Measurements from ENCODE around the gene SETMAR.
"Not testable (repeated sequence)": the region's sequence is repeated elsewhere in the genome, so short reads cannot be mapped to it uniquely, and the experiment has no call there.

SETMAR gene

DNA sequence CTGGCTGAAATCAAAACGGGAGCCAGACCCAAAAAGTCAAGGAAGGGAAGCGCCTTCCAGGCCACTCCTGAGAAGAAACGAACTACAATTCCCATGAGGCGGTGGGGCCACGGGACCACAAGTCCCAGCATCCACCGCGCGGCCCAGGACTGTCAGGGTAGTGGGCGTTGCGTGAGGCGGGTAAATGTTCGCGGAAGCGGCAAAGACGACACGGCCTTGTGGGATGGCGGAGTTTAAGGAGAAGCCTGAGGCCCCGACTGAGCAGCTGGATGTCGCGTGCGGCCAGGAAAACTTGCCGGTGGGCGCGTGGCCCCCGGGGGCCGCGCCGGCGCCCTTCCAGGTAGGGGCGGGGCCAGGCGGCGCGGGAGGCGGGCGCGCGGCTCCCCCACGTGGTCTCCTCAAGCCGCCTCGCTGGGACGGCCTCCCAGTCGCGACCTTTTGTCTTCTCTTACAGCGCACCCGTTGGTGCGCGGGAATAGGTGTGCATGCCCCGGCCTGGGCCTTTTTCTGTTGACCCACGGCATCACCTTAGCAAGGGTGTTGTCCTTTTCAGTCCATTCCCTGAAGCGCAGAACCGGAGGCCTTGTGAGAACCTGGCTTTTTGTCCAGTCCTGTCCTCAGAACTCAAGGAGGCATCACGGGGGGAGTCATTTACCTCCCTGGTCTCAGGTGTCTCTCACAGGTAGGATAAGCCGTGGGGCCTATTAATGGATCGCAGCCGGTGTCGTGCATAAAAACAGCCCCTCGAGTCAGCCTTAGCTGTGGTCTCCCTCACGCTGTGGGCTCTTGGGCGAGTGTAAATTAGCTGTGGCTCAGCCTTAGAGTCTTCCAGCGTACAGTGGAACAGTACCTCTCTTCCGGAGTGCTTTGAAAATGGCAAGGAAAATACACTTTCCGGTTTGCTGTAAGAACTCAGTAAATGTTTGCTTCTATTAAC lies at the start of gene SETMAR:
SETMAR (plus strand) TSS at position 183 of the 937 bp plus-strand sequence; CDS start at position 185, 2 bp downstream.
- peak; percentile 94 for DNase-seq

DNA sequence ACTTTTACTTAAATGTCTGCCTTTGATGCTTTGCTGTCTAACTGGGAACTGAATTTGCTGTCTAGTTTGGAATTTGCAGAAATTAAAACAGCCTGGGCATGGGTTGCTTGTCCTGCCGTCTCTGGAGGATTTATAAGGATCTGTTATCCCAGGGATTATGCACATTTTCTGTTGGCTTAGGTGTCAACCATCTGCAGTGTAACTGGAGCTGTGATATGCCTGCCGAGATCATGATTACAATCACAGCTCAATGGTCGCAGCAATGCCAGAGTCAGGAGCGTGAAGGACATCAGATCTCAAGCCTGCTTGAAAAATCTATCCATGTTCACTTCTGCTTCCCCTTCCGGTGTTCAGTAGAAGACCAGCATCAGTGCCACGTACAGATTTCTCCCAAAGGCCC lies 41.8 kb upstream of the SETMAR start:
- no peak for DNase-seq

DNA sequence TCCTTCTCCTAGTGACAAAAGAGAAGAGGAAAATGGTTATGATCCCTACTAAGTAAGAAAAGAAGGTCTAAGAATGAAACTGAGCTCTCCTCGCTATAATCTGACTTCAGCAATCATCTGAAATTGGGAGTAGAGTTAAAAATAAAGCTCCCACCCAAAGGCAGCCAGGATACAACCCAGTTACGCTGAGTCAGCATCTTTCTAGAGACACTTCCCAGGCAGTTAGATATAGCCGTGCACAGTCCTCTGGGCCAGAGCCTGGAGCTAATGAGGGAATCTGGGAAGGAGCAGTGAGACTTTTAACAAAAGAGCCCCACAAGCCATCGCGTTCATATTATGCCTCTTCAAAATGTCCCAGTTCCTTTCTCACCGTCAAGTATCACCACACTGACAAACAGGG lies 39.1 kb upstream of the SETMAR start:
- DNase-seq, result no peak

DNA sequence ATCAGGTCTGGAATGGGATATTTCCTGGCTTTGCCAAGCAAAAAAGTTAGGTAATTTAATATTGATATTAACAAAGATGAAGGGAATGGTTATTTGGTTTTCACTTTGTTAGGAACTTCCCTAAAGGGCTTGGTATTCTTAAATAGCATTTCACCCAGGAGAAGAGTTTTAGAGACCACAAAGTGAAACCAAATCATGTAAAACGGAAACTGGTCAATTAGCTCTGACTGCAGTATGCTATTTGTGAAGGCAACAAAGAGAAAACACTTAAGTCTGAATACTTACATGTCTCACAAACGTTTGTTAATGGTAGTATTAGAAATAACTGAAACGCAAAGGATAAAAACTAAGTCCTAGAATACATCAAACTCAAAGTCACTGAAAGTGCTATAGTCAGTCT lies 32.4 kb upstream of the SETMAR start:
- DNase-seq, result no peak

DNA sequence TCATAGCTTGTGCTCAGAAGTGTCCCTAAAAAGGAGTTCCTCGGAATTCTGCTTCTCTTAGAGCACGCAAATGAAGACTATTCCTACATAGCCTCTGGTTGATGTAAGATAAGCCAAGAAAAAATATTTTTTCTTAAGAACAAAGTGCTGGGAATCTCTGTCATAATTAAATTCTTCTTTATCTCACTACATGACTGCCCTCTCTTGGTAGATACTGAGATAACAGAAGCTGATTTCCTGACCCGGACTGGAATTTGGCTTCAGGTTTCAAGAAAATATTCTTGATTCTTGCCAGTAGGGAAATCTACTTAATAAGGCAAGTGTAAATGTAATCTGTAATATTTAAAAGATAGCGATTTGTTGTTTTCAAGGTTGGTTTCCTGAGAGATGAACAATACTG lies 31.3 kb upstream of the SETMAR start:
- no peak for DNase-seq

DNA sequence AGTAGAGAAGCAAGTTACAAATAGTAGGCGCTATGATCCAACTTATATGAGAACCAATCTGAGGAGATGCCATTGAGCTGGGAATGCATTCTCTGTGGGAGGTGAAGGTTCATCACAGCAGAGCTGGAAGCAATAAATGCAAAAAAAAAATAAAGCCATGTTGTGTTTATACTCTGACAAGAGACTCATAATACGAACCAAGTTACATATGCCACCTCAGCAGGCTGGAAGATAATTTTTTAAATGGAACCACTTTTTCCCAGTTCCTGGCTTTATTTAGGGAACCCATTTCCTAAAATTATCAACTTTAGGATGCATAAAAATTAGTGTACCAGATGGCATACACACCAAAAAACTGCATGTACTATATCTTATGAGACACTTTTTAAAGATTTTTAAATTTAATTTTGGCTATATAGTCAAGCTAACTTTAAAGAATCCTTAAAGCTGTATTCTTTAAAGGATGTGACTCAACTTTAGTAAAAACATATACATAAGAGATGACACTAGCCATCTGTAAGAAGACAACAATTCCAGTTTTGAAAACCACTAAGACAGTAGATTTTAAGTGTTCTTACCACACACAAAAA lies 23.6 kb upstream of the SETMAR start:
- DNase-seq, result no peak

DNA sequence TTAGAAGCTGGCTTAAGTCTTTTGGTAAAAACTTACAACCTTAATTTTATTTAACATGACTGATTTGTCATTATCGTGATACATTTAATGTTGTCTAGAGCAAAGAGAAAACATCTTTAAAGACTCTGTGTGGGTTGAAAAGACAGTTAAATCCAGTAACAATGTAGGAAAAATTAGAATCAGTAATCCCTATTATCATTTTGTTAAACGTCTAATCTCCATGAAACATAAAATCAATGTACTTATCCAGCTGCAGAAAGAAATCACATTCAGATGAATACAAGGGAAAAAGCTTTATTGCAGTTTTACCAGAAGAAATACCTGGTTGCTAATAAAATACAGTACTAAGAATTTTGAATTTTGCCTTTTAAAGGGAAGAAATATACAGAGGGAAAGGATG lies 21.2 kb upstream of the SETMAR start:
- DNase-seq, result no peak

DNA sequence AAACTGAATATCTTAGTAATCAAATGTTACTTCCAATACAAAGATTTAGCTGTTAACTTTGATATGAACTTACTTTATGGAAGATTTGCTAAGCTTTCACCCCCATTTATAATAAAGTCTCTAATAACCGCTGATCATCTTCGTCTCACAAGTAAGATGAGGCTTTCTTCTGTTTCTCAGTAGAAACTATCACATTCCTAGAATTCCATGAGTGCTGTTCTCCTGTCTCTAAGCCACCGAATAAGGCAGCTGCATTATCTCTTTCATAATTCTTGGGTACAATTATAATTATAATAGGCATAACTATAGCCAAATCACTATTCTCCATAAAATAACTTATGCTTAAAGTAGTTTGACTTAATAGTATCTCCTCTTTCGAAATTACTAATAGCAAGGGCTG lies 18.3 kb upstream of the SETMAR start:
- DNase-seq, result no peak

DNA sequence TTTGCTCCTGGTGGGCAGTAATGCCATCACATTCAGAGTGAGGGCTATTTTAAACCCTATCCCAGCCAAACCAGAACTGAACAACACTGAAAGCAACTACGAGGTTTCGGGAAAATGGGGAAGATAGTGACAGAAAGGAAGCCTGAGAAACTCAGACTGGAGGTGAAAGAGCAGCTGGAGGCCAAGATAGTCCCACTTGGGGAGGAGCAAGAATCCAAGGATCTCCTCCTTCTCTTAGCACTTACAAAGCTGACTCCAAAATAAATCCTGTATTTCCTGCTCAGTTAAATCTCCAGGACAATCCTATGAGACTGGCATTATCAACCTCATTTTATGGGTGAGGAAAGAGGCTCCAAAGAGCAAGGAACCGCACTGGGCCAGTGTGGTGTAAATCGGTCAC lies 14.1 kb upstream of the SETMAR start:
- DNase-seq, result no peak

DNA sequence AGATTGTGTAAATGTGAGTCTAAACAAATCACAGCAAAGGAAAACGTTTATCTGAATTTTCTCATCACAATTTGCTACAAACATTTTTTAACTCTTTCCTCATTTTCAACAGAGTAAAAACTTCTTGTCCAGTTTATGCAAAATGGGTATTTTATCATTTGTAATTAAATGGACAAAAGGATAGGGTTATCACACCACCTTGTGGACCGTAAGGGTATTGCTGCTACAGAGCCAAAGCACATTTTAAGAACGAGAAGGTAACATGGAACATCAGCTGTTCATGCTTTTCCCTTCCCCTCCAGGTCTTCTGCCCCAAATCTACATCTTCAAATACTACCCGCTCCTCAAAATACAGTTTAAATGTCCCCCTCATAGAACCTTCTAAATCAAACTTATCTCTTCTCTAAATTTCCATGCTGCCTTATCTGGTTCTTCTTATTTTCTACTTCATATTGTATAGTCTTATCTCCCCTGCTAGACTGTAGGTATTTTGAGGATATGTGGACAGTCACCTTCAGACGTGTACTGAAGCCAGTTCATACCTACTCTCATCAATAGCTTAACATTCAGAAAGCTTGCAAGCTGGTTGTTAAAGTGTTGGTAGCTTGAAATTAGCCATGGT lies 12.8 kb upstream of the SETMAR start:
- no peak for DNase-seq

DNA sequence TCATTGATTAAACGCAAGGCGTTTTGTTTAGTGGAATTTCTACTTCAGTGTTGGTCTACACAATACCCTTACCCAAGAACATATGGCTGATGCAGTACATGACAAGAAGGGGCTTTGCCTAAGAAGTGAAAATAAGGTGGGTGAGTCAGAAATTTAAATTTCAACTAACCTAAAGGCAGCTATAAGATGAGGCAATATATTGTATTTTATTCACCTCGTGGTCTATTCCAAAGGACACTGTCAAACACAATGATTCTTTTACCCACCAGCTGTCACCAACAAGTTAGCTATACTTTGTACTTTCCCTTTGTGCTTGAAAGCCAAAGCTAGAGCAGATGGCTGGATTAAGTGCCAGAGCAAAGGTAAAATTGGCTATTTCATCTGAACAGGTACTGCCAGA lies 10.9 kb upstream of the SETMAR start:
- DNase-seq, result no peak

DNA sequence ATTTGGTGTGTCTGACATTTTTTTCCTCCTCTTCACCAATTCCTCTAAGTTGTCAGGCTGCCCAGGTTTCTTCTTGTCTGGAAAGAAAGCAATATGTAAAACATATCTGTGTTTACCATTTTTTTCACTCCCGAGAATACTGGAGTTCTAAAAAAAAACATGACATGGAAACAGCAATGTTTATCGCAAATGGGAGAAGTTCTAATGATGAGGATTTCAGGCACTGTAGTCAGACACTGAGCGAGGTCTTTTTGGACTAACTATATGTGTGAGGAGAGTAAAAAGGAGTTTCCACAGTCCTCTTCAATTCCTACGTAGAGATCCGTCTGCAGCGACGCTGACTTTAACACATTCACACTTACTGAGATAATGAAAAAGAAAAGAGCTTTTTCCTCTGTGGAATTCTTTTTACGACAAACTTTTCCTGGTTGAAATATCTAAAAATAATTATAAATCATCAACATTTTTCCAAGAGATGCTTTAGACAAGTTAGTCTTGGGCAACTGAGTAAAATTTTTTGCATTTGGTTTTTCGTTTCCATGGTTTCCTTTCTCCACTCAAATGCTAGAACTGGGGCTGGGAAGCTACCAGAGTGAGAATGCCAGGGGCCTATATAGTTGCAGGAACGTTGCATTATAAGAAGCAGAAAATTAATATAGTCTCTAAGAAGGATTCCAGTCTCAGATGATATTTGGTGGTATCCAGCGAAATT lies 8.4 kb upstream of the SETMAR start:
- no peak for DNase-seq

DNA sequence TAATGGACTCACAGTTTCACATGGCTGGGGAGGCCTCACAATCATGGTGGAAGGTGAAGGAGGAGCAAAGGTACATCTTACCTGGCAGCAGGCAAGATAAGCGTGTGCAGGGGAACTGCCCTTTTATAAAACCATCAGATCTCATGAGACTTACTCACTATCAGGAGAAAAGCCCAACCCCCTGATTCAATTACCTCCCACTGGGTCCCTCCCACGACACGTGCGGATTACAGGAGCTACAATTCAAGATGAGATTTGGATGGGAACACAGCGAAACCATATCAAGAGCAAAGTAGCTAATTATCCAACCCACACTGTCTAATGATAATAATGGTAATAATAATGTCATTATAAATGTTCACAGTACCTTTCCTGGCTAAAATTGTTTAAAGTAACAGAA lies 6.7 kb upstream of the SETMAR start:
- not testable (repeated sequence) for DNase-seq

DNA sequence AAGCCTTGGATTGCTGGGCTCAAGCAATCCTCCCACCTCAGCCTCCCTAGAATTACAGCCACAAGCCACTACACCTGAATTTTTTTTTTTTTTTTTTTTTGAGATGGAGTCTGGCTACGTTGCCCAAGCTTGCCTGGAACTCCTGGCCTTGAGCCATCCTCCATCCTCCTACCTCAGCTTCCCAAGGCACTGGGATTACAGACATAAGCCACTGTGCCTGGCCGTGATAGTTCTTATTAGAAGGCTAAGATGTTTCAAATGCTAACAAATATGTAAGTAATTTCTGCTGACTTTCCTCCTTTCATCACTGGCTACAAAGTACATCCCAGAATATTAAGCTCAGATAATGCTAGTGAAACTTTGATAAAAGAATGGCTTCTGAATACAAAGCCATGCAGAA lies 5.7 kb upstream of the SETMAR start:
- no peak for DNase-seq

DNA sequence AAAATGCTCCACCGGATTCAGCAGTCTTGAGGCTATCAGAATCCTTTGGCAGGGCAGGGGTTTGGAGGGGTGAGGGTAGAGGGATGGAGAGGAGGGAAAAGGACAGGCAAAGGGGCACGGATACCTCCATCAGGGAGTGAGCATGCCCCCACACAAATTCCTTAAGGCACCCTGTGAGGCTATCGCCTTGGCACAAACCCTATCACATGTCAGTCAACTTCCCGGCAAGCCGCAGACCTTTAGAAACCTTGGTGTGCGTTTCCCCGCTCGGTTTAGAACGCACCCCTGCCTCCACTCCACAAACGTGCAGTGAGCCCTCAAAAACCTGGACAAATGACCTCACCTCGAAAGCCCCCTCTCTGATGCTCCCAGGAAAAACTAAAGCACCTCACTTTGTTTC lies 422 bp upstream of the SETMAR start:
- DNase-seq, result peak; percentile 58

DNA sequence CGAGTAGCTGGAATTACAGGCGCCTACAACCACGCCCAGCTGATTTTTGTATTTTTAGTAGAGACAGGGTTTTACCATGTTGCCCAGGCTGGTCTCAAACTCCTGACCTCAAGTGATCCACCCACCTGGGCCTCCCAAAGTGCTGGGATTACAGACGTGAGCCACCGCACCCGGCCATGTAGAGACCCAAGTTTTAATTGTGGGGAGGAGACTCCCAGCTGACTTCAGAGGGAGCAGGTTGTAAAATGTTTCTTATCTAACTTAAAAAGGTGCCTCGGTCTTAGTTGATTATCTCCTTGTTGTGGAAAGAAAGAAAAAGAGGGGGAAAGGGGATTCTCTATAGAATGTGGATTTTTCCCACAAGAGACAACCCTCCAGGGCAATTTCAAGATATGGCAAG lies 2.0 kb downstream of the SETMAR start:
- DNase-seq, result not testable (repeated sequence)

DNA sequence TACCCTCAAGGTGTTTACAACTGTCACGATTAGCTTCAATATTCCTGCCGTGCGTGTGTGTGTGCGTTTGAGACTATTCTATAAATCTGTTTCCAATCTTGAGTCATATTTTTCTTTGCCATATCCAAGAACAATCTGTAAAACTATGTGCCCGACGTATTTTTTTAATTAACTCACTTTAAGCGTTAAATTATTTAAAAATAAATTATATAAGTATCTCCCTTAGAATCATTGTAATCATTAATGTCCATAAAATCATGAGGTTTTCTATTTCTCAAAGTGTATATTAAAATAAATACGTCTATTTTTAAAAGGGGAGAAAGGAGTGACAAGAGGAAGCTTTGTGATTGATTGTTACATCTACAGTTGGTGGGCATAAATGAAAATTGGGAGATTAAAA lies 2.9 kb downstream of the SETMAR start:
- no peak for DNase-seq

DNA sequence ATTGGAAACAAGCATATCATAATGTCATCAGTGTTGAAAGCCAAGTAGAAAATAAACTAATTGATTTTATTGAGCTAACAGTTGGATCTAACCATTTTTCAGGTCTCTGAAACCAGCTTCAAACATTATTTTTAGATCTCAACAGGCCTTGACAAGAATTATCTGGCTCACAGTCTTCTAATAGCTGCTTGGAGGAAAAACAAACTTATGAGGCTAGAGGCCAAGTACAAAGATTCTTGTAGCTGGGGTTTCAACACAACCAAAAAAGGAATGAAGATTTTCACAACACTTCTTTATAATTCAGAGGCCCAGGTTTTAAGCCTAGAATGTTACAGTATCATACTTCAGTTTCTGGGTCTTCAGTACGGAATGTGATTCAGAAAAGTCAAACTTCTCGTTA lies 3.7 kb downstream of the SETMAR start:
- no peak for DNase-seq

DNA sequence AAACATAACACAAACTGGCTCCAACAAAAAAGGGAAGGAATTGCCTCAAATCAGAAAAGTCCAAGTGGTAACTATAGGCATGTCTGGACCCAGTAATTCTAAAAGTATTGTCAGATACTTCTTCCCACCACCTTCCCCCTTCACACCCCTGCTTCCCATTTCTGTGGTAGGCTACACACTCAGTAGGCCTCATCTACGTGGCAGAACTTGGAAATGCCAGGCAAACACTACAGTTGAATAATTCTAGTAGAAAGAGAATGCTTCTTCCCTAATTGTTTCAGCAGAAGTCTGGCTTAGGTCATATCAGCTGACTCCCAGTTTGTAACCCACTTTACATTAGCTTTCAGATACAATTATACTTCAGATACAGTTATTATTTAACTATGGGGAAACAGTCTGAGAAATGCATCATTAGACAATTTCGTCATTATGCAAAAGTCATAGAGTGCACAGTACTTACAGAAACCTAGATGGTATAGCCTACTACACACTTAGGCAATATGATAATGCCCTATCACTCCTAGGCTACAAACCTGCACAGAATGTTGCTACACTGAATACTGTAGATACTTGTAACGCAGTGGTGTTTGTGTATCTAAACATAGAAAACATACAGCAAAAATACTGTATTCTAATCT lies 6.4 kb downstream of the SETMAR start:
- DNase-seq, result no peak

DNA sequence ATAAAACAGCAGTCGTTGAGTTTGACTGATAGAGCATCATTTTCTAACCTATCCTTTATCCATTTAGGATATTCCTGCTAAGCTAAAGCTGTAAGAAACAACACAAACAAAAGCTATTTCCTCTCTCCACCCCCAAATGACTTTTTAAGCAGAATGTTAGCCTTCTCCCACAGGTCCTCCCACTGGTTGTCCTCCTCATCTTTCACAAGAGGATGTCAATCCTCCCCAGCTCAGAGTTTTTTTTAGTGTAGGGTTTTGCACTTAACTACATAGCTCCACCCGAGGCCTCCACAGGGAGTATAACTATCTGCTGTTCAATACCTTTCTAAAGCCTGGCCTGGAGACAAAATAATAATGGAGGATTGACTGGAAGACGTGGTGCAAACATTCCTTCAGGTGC lies 7.8 kb downstream of the SETMAR start:
- DNase-seq, result no peak

DNA sequence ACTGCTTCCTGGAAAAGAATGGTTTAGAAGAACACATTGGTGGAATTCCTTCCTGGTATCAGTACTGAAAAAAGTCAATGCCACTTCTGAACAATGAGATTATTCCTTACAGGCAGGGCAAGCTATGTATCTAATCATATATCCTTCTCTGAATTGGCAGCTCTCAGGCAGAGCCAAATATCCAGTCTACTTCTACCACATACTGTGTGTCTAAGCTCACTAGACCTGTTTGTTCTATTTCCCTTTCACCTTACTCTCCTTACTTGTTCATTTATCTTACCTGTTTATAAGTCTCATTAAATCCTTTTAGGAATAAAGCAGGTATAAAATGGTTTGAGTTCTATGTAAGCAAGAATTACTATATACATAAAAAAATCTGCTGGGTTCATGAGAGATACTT lies 8.3 kb downstream of the SETMAR start:
- no peak for DNase-seq

DNA sequence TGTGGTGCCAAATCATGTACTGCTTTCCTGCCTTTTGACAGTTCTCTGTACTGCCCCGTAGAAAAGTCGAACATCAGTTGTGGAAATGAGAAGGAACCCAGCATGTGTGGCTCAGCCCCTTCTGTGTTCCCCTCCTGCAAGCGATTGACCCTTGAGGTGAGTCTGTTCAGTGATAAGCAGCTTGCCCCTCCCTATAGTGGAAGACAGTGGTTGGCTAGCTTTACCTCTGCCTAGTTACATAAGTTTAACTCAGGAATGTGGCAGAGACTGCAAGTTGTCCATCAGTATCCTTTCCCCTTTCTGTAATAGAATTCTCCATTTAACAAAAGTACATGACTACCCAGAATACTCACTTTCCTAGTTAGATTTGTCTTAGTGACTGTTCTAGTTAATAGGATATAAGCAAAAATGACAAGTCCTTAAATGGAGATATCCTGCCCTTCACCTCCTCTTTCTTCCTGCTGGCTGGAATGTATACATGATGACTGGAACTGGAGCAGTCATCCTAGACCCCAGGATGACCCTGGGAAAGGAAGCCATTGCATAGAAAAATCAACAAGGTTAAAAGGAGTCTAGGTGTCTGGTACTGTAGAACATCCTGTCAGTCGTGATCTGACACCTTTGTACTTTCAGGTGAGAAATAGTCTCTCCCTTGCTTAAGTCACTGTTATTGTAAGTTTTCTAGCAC lies 10.6 kb downstream of the SETMAR start:
- no peak for DNase-seq

Data from activated CD8-positive, alpha-beta memory T cell treated with anti-CD3 and anti-CD28 coated beads for 24 hours (primary cell).